Smooth muscle cell (in vitro differentiated cells): ENCODE measurements around the gene HOXA9. TPM values are rescaled to one million over a fixed set of nuclear protein-coding genes. Genes with fewer than 3 reads are reported as not detected.
A peak's percentile ranks its signal among the peaks of the same experiment; 100 is the strongest.

Experiments
- DNase-seq: peaks from one replicate; lab custom pipeline; 2025; ENCODE audit not compliant: unreplicated experiment; lab: John Stamatoyannopoulos, UW
- H2AFZ ChIP-seq: fragments of 200-600 bp; sonication (generic); 2 replicates; pipeline ENCODE4 v1.6.0; 2016; ENCODE audit warnings: antibody characterized with exemption, low read depth, mild to moderate bottlenecking
- H3F3A ChIP-seq: fragments of 200-600 bp; sonication (generic); 2 replicates; pipeline ENCODE4 v1.6.0; 2017; ENCODE audit warnings: antibody characterized with exemption, low read depth
- H3K27ac ChIP-seq: fragments of 200-600 bp; sonication (generic); 2 replicates; pipeline ENCODE4 v1.5.1; 2016; ENCODE audit warnings: low read depth, mild to moderate bottlenecking
- H3K27me3 ChIP-seq: fragments of 200-600 bp; sonication (generic); 2 replicates; pipeline ENCODE4 v1.6.1; 2016; ENCODE audit warnings: low read depth, mild to moderate bottlenecking
- H3K36me3 ChIP-seq: fragments of 200-600 bp; sonication (generic); 2 replicates; pipeline ENCODE4 v1.5.1; 2016; ENCODE audit warnings: low read depth
- H3K4me1 ChIP-seq: fragments of 200-600 bp; sonication (generic); 2 replicates; pipeline ENCODE4 v1.5.1; 2016; ENCODE audit warnings: low read depth
- H3K4me2 ChIP-seq: fragments of 200-600 bp; sonication (generic); 2 replicates; pipeline ENCODE4 v1.6.0; 2016; ENCODE audit warnings: mild to moderate bottlenecking
- H3K4me3 ChIP-seq: fragments of 200-600 bp; sonication (generic); 2 replicates; pipeline ENCODE4 v1.5.1; 2016; ENCODE audit warnings: mild to moderate bottlenecking
- H3K79me2 ChIP-seq: fragments of 200-600 bp; sonication (generic); 2 replicates; pipeline ENCODE4 v1.6.0; 2016; ENCODE audit warnings: low read depth, mild to moderate bottlenecking
- H3K9ac ChIP-seq: fragments of 200-600 bp; sonication (generic); 2 replicates; pipeline ENCODE4 v1.6.0; 2016; ENCODE audit warnings: low read depth
- H3K9me3 ChIP-seq: fragments of 200-600 bp; sonication (generic); replicated peaks from 2 replicates; pipeline ENCODE4 v1.5.1; 2016; ENCODE audit warnings: low read depth
- H4K20me1 ChIP-seq: fragments of 200-600 bp; sonication (generic); 2 replicates; pipeline ENCODE4 v1.6.0; 2016; ENCODE audit warnings: low read depth
- CTCF ChIP-seq: fragments of 200-600 bp; sonication (generic); IDR thresholded peaks from 2 replicates; pipeline ENCODE4 v1.5.1; 2017; ENCODE audit warnings: borderline replicate concordance, mild to moderate bottlenecking, antibody characterized with exemption; ENCODE audit not compliant: insufficient read depth, poor library complexity, severe bottlenecking
- WGBS: methylation state at CpG from one replicate; pipeline ENCODE4 v1.1.7; 2016; ENCODE audit warnings: low lambda C conversion rate; 5-methylcytosine and 5-hydroxymethylcytosine counted together
- polyA plus RNA-seq: library from polyadenylated mRNA; unstranded; fragments of >200 nt; fragmentation: Nextera tagmentation; extraction: Ambion mirVana; gene quantifications from 2 replicates; pipeline ENCODE4 v1.2.1, GENCODE V29; 2016
- total RNA-seq: library from RNA; depleted of rRNA; stranded (reverse); fragments of >200 nt; gene quantifications from 2 replicates; pipeline ENCODE4 v1.2.3, GENCODE V29; 2014

HOXA9 gene
- total and polyA plus RNA-seq, 2 experiments from 2014 or later: 12.6 to 35.8 TPM

- Histone ChIP-seq H3K27me3 (peaks cover 52% of the 10 kb centered on the region), H3K36me3 (no peaks in the 10 kb centered on the region), H3K79me2 (peaks cover 100% of the 10 kb centered on the region), H3K9me3 (no peaks in the 10 kb centered on the region), H2AFZ (no peak overlapping the region), H3F3A (peaks cover 7% of the 10 kb centered on the region), H3K27ac (peak overlapping the region; percentile 95), H3K4me2 (peak overlapping the region; percentile 89), H3K4me3 (peak overlapping the region; percentile 67), H4K20me1 (peaks cover 22% of the 10 kb centered on the region), H3K4me1 (no peaks in the 10 kb centered on the region), H3K9ac (peak overlapping the region; percentile 88)
- DNase-seq: no peak
- WGBS: 2% methylated on average over 25 of the region's 46 CpGs
- TF ChIP-seq CTCF: no peak
These were observed 4.5 kb upstream of the HOXA9 start for GRCh38 chr7:27169658-27170425.

GRCh38 chr7:27168265-27168947, 3.1 kb upstream of the HOXA9 start:
- Histone ChIP-seq H3K4me2 (peak overlapping the region; percentile 89), H3K27me3 (peaks cover 60% of the 10 kb centered on the region), H3F3A (peaks cover 7% of the 10 kb centered on the region), H3K27ac (peak overlapping the region; percentile 95), H3K9me3 (no peaks in the 10 kb centered on the region), H3K4me3 (peak overlapping the region; percentile 67), H4K20me1 (peaks cover 28% of the 10 kb centered on the region), H3K9ac (peak overlapping the region; percentile 88), H3K36me3 (no peaks in the 10 kb centered on the region), H2AFZ (peak overlapping the region; percentile 80), H3K79me2 (peaks cover 100% of the 10 kb centered on the region), H3K4me1 (no peaks in the 10 kb centered on the region)
- DNase-seq: no peak
- 19% methylated on average over 25 of the region's 25 CpGs for WGBS
- no peak for TF ChIP-seq CTCF

- H3K36me3 ChIP-seq: no peaks in the 10 kb centered on the region
- H2AFZ ChIP-seq: no peak overlapping the region
- H3K27ac ChIP-seq: peak overlapping the region; percentile 95
- peaks cover 7% of the 10 kb centered on the region for H3F3A ChIP-seq
- H3K27me3 ChIP-seq: peaks cover 60% of the 10 kb centered on the region
- peak overlapping the region; percentile 89 for H3K4me2 ChIP-seq
- WGBS: 18% methylated on average over 4 of the region's 4 CpGs
- H3K79me2 ChIP-seq: peaks cover 100% of the 10 kb centered on the region
- H3K9ac ChIP-seq: peak overlapping the region; percentile 88
- no peaks in the 10 kb centered on the region for H3K4me1 ChIP-seq
- no peak for TF ChIP-seq CTCF
- H3K9me3 ChIP-seq: no peaks in the 10 kb centered on the region
- H3K4me3 ChIP-seq: peak overlapping the region; percentile 67
- H4K20me1 ChIP-seq: peaks cover 28% of the 10 kb centered on the region
- DNase-seq: no peak
These were observed 2.6 kb upstream of the HOXA9 start for GRCh38 chr7:27167916-27168264.
